Right lobe of liver (tissue), 6 donors: ENCODE measurements around the gene SFXN3. TPM values are rescaled to one million over a fixed set of nuclear protein-coding genes. Genes with fewer than 3 reads are reported as not detected.
"Not testable (repeated sequence)": the region's sequence is repeated elsewhere in the genome, so short reads cannot be mapped to it uniquely, and the experiment has no call there.

Experiments
- ATAC-seq, 4 donors: fragments of 200-7000 bp; cut with Tn5 transposase; one replicate each; pipeline ENCODE4 v1.9.1; 2020; ENCODE audit warnings: mild to moderate bottlenecking in 4 of 4, moderate library complexity in 4 of 4
- DNase-seq, 3 donors: peaks; one replicate each; pipeline ENCODE4 v3.0.0-alpha.2; 2020
- H3K27ac ChIP-seq, 3 donors: fragments of 200-600 bp; one replicate each; pipeline ENCODE4 v1.8.0; 2022
- H3K27me3 ChIP-seq, 2 donors: fragments of 200-600 bp; one replicate each; pipeline ENCODE4 v1.8.0; 2022
- H3K36me3 ChIP-seq, 4 donors: fragments of 200-600 bp; sonication (generic) in 1 of 4; one replicate each; pipeline versions ENCODE4 v1.5.1 to v1.8.0; 2017 to 2022; ENCODE audit warnings: control low read depth in 1 of 4
- H3K4me1 ChIP-seq, 4 donors: fragments of 200-600 bp; sonication (generic) in 1 of 4; one replicate each; pipeline versions ENCODE4 v1.5.1 to v1.8.0; 2017 to 2022; ENCODE audit warnings: control low read depth in 1 of 4
- H3K4me3 ChIP-seq, 3 donors: fragments of 200-600 bp; one replicate each; pipeline ENCODE4 v1.8.0; 2022
- H3K9me3 ChIP-seq, 4 donors: fragments of 200-600 bp; sonication (generic) in 1 of 4; one replicate each; pipeline versions ENCODE4 v1.5.1 to v1.8.0; 2017 to 2022; ENCODE audit warnings: control low read depth in 1 of 4
- POLR2A ChIP-seq: fragments of 450-650 bp; IDR thresholded peaks from one replicate; pipeline ENCODE4 v1.6.1; 2017; ENCODE audit warnings: antibody characterized with exemption, mild to moderate bottlenecking
- WGBS: methylation state at CpG from one replicate; pipeline ENCODE4 v1.1.6; 2018; ENCODE audit warnings: low coverage, low lambda C conversion rate; ENCODE audit not compliant: insufficient coverage; ENCODE audit errors: missing lambda C conversion rate; 5-methylcytosine and 5-hydroxymethylcytosine counted together
- intact Hi-C, 2 donors: fragments of 100-400 bp; cut with DNase I; formaldehyde crosslinking; loops; one replicate each; pipeline versions ENCODE4 v1.11.2 to v1.14.1; 2022
- total RNA-seq, 6 experiments: library from RNA; depleted of rRNA in 2 of 6; stranded (reverse); fragments of >200 nt in 2 of 6; fragmentation: NEBNext Ultra II Directional in 3 of 6; extraction: Animal tissue kit (Norgen Biotek cat#: 25700) in 3 of 6; gene quantifications; one replicate each; pipeline versions ENCODE4 v1.1.0 to v1.2.4, GENCODE V29; 2016 to 2023
- TF ChIP-seq, protein P1 (sequence below), 4 donors: fragments of 200-600 bp in 3 of 4; fragments of 450-650 bp in 1 of 4; IDR thresholded peaks; one replicate each; pipeline versions ENCODE4 v1.5.1 to v1.8.0; 2016 to 2022; ENCODE audit warnings: antibody characterized with exemption in 4 of 4, mild to moderate bottlenecking in 2 of 4
- donor health status: DM: no; HTN: yes; CAD: no.
- donor health status: DM: no; HTN: no; CAD: no.
- donor health status: DM: no; HTN: no; CAD: no.
- donor health status: DM: no; HTN: yes; CAD: no.
- donor health status: DM: no; HTN: yes; CAD: no.

SFXN3 gene
- total RNA-seq, 6 experiments from 2014 or later = 4.0 to 17.0 (median 7.6) TPM

DNA sequence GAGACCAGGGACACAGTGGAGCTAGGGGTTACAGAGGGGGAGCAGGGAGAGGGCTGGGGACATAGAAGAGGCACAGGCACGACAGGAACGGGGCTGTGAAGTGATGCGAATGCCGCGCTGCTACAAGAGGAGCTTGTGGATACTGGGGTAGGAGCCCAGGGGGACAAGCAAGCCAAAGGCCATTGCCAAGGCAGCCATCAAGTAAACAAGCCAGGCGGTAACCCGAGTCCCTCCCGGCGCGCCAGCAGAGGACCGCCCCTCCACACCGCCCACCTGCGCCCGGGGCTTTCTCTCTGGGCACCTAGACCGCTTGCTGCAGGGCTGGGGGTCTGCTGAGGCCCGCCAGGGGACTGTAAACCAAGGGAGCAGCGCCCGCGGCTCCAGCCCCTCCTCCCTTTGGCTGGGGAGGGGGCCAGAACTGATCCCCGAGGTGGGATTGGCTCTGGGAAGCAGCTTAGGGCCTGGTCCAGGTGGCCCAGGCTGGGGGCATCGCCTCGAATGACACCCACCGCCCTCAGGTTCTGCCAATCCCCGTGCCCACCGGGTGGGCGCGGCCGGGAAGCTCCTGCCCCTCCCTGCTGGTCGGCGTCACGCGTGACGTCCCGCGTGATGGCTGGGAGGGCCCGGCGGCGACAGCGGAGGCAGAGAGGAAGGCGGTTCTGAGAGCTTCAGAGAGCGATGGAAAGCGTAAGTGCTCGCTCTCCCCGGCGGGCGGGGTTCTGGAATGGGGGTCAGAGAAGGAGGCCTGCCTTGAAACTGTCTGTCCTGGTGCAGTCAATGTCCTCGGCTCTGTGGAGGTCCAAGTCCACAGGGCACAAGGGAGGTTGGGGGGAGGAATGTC is 982 bp downstream of the SFXN3 start:
- Histone ChIP-seq H3K27ac (peak overlapping the region; percentile 81 to 90 (median 90)), H3K9me3 (no peaks in the 10 kb centered on the region), H3K4me1 (peaks cover 0 to 12% (median 0%) of the 10 kb centered on the region in 4 donors), H3K36me3 (peaks cover 0 to under 1% (median 0%) of the 10 kb centered on the region in 4 donors), H3K27me3 (no peaks in the 10 kb centered on the region), H3K4me3 (peak overlapping the region; percentile 58 to 78 (median 66))
- WGBS = under 1% methylated on average over 22 of the region's 47 CpGs
- ATAC-seq (peak; percentile 46 to 64 (median 52)), DNase-seq (peak; percentile 71 to 84 (median 82))
- peak; percentile 45 for TF ChIP-seq POLR2A
- TF ChIP-seq, protein P1, sequence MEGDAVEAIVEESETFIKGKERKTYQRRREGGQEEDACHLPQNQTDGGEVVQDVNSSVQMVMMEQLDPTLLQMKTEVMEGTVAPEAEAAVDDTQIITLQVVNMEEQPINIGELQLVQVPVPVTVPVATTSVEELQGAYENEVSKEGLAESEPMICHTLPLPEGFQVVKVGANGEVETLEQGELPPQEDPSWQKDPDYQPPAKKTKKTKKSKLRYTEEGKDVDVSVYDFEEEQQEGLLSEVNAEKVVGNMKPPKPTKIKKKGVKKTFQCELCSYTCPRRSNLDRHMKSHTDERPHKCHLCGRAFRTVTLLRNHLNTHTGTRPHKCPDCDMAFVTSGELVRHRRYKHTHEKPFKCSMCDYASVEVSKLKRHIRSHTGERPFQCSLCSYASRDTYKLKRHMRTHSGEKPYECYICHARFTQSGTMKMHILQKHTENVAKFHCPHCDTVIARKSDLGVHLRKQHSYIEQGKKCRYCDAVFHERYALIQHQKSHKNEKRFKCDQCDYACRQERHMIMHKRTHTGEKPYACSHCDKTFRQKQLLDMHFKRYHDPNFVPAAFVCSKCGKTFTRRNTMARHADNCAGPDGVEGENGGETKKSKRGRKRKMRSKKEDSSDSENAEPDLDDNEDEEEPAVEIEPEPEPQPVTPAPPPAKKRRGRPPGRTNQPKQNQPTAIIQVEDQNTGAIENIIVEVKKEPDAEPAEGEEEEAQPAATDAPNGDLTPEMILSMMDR (IDR thresholded peaks at IDR 0.05) = no peak
- intact Hi-C loops = no loop called here

DNA sequence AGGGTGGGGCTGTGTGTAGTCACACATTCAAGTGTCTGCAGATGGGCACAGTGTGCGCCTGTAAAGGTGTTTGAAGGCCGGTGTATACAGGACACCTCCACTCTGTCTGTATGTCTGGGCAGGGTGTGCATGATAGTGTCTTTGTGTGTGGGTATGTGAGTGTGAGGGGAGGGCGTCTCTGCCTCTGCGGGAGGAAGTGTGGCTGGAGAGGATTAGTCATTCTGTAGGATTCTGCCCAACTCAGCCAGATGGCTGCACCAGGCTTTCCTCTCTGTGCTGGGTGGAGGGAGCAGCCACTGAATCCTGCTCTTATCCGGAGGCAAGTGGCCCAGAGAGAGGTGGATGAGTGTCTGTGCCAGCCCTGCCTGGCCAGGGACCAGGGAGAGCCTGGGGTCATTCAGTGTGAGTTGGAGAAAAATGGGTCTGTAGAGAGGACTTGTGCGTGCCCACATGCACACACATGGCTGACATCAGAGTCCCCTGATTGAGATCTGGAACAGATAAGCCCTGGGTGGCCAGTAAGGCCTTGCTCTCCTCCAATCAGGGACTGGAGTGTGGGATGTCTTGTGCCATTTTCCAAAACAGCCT is 1.7 kb downstream of the SFXN3 start:
- peak; percentile 8 to 58 (median 33) for ATAC-seq
- peak in 1 of 3 donors; percentile 42 for DNase-seq
- Histone ChIP-seq H3K4me3 (peak overlapping the region; percentile 58 to 78 (median 66)), H3K9me3 (no peaks in the 10 kb centered on the region), H3K36me3 (peaks cover 0 to 5% (median 1%) of the 10 kb centered on the region in 4 donors), H3K27ac (peak overlapping the region; percentile 81 to 90 (median 90)), H3K27me3 (no peaks in the 10 kb centered on the region), H3K4me1 (peaks cover 0 to 12% (median 0%) of the 10 kb centered on the region in 4 donors)
- TF ChIP-seq POLR2A = no peak
- TF ChIP-seq, protein P1 (IDR thresholded peaks at IDR 0.05) = no peak
- WGBS = no CpG with 5 or more reads among the region's 6 CpGs
- intact Hi-C loops = no loop called here

DNA sequence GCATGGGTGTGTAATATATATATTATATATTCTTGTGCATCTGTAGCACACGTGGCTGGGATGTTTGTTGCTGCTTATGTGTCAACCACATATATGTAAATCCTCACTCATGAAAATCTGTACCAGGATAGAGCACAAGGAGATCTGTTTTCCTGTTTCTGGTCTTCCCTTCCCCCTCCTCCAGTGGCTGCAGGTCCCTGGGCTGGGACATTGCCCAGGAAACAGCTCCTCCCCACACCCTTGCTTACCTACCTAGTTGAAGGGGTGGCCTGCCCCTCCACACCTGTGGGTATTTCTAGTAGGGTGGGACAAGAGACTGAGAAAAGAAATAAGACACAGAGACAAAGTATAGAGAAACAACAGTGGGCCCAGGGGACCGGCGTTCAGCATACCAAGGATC is 2.2 kb downstream of the SFXN3 start:
- peak overlapping the region in 2 of 3 donors; percentile 81 to 90 for H3K27ac ChIP-seq
- no peak for DNase-seq

DNA sequence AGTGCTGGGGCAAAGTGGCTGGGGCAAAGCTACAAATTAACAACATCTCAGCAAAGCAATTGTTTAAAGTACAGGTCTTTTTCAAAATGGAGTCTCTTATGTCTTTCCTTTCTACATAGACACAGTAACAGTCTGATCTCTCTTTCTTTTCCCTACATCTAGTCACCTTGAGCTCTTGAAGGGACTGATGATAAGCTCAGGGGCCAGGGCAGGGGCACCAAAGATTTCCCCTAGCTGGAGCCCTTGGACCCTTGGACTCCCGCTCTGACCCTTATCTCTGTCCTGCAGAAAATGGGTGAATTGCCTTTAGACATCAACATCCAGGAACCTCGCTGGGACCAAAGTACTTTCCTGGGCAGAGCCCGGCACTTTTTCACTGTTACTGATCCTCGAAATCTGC is 3.4 kb downstream of the SFXN3 start:
- H3K27me3 ChIP-seq, H3K27ac ChIP-seq, H3K4me3 ChIP-seq, H3K36me3 ChIP-seq, DNase-seq, intact Hi-C loops, H3K9me3 ChIP-seq, ATAC-seq: not testable (repeated sequence)
- 87% methylated on average over 3 of the region's 4 CpGs for WGBS
- peaks cover 0 to 12% (median 0%) of the 10 kb centered on the region in 4 donors for H3K4me1 ChIP-seq

More for the DNA sequence above, 2.2 kb downstream of the SFXN3 start:
- intact Hi-C loops = no loop called here
- no peak for ATAC-seq
- peaks cover 0 to 12% (median 0%) of the 10 kb centered on the region in 4 donors for H3K4me1 ChIP-seq
- peaks cover 0 to 5% (median 1%) of the 10 kb centered on the region in 4 donors for H3K36me3 ChIP-seq
- no peaks in the 10 kb centered on the region for H3K27me3 ChIP-seq
- H3K9me3 ChIP-seq = no peaks in the 10 kb centered on the region
- WGBS = 92% methylated on average over 2 of the region's 3 CpGs
- TF ChIP-seq, protein P1 (IDR thresholded peaks at IDR 0.05) = no peak
- TF ChIP-seq POLR2A = no peak
- no peak overlapping the region for H3K4me3 ChIP-seq

DNA sequence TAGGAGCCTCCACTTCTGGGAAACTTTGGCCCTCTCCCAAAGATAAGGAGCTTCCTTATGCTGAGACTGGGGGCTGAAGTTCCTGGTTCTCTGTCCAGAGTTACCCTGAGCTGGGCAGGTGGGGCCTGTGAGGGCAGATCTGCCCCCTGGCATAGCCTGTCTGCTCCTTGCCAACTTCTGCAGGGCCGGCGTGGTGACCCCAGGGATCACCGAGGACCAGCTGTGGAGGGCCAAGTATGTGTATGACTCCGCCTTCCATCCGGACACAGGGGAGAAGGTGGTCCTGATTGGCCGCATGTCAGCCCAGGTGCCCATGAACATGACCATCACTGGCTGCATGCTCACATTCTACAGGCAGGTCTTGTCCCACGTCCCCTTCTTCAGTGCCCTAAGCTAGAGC is 4.3 kb downstream of the SFXN3 start:
- ATAC-seq (no peak), DNase-seq (no peak)
- TF ChIP-seq, protein P1 (IDR thresholded peaks at IDR 0.05) = no peak
- no peak for TF ChIP-seq POLR2A
- Histone ChIP-seq H3K27me3 (no peaks in the 10 kb centered on the region), H3K36me3 (peaks cover 0 to 5% (median 1%) of the 10 kb centered on the region in 4 donors), H3K27ac (no peak overlapping the region), H3K4me1 (peaks cover 0 to 12% (median 0%) of the 10 kb centered on the region in 4 donors), H3K4me3 (no peak overlapping the region), H3K9me3 (no peaks in the 10 kb centered on the region)
- WGBS = no CpG with 5 or more reads among the region's 7 CpGs
- intact Hi-C loops = no loop called here
